Breast epithelium (tissue), 4 donors: Measurements from ENCODE around the gene RPS6KB2. TPM values are rescaled to one million over a fixed set of nuclear protein-coding genes. Genes with fewer than 3 reads are reported as not detected.

Source experiments
- DNase-seq, 2 donors: peaks; one replicate each; pipeline ENCODE4 v3.0.0-alpha.2; 2019; ENCODE audit warnings: low spot score in 2 of 2
- H3K27ac ChIP-seq, 2 donors: fragments of 200-600 bp; sonication (generic) in 1 of 2; one replicate each; pipeline ENCODE4 v1.5.1; 2016 to 2019; ENCODE audit warnings: mild to moderate bottlenecking in 1 of 2
- H3K27me3 ChIP-seq, 2 donors: fragments of 200-600 bp; sonication (generic) in 1 of 2; one replicate each; pipeline versions ENCODE4 v1.5.1 to v1.6.0; 2017 to 2019; ENCODE audit warnings: control low read depth in 1 of 2, mild to moderate bottlenecking in 1 of 2
- H3K36me3 ChIP-seq: fragments of 200-600 bp; one replicate; pipeline ENCODE4 v1.5.1; 2019
- H3K4me1 ChIP-seq, 2 donors: fragments of 200-600 bp; sonication (generic); one replicate each; pipeline ENCODE4 v1.5.1; 2016 to 2019; ENCODE audit warnings: control low read depth in 1 of 2
- H3K4me3 ChIP-seq, 3 donors: fragments of 200-600 bp; sonication (generic); 1 replicate in 2 of 3; 2 replicates in 1 of 3; pipeline ENCODE4 v1.5.1; 2016 to 2019; ENCODE audit warnings: mild to moderate bottlenecking in 3 of 3, moderate library complexity in 2 of 3
- H3K9me3 ChIP-seq, 2 donors: fragments of 200-600 bp; sonication (generic) in 1 of 2; one replicate each; pipeline ENCODE4 v1.5.1; 2016 to 2019; ENCODE audit warnings: control low read depth in 1 of 2
- CTCF ChIP-seq, 3 donors: fragments of 450-650 bp; IDR thresholded peaks; one replicate each; pipeline ENCODE4 v1.5.1; 2016 to 2017; ENCODE audit warnings: antibody characterized with exemption in 3 of 3, mild to moderate bottlenecking in 3 of 3, moderate library complexity in 3 of 3
- POLR2A ChIP-seq: fragments of 450-650 bp; IDR thresholded peaks from one replicate; pipeline ENCODE4 v1.6.1; 2016; ENCODE audit warnings: antibody characterized with exemption, mild to moderate bottlenecking, moderate library complexity
- POLR2AphosphoS5 ChIP-seq, 3 donors: sonication (generic); formaldehyde crosslinking; IDR thresholded peaks; one replicate each; pipeline ENCODE4 v1.6.1; 2017; ENCODE audit warnings: antibody characterized with exemption in 3 of 3
- intact Hi-C: fragments of 100-400 bp; cut with DNase I; formaldehyde crosslinking; loops from one replicate; pipeline ENCODE4 v1.15.1; 2023; ENCODE audit warnings: low total_unique reads
- total RNA-seq, 3 donors: library from RNA; depleted of rRNA; stranded (reverse); fragments of >200 nt; gene quantifications; one replicate each; pipeline ENCODE4 v1.1.0, GENCODE V29; 2016

Gene RPS6KB2
- total RNA-seq, 3 donors from 2014 or later: 28.0 to 41.6 (median 40.1) TPM

GRCh38 chr11:67382276-67383136 lies 45.8 kb upstream of the RPS6KB2 start:
- TF ChIP-seq POLR2AphosphoS5 (IDR thresholded peaks at IDR 0.05): peak in 2 of 3 donors; percentile 41 to 44
- TF ChIP-seq POLR2A: no peak
- TF ChIP-seq CTCF (IDR thresholded peaks at IDR 0.05): peak; percentile 92 to 99 (median 98)
- Histone ChIP-seq H3K4me3 (no peak overlapping the region), H3K9me3 (no peaks in the 10 kb centered on the region), H3K4me1 (no peaks in the 10 kb centered on the region), H3K27me3 (no peaks in the 10 kb centered on the region), H3K27ac (no peak overlapping the region), H3K36me3 (no peaks in the 10 kb centered on the region)
- DNase-seq: peak; percentile 74 to 80
- intact Hi-C loops: no loop called here

GRCh38 chr11:67384851-67385366 lies 43.4 kb upstream of the RPS6KB2 start:
- no peaks in the 10 kb centered on the region for H3K4me1 ChIP-seq
- peak overlapping the region in 1 of 2 donors; percentile 3 for H3K27ac ChIP-seq
- intact Hi-C loops: no loop called here
- no peak for DNase-seq
- TF ChIP-seq CTCF (IDR thresholded peaks at IDR 0.05) (no peak), POLR2AphosphoS5 (IDR thresholded peaks at IDR 0.05) (no peak), POLR2A (no peak)
- no peaks in the 10 kb centered on the region for H3K27me3 ChIP-seq
- H3K9me3 ChIP-seq: no peaks in the 10 kb centered on the region
- H3K36me3 ChIP-seq: no peaks in the 10 kb centered on the region
- no peak overlapping the region for H3K4me3 ChIP-seq

GRCh38 chr11:67387069-67387468 lies 41.2 kb upstream of the RPS6KB2 start:
- Histone ChIP-seq H3K36me3 (no peaks in the 10 kb centered on the region), H3K4me1 (no peaks in the 10 kb centered on the region), H3K4me3 (no peak overlapping the region), H3K9me3 (no peaks in the 10 kb centered on the region), H3K27ac (no peak overlapping the region), H3K27me3 (no peaks in the 10 kb centered on the region)
- DNase-seq: no peak
- TF ChIP-seq CTCF (IDR thresholded peaks at IDR 0.05): no peak
- no peak for TF ChIP-seq POLR2A
- no peak for TF ChIP-seq POLR2AphosphoS5 (IDR thresholded peaks at IDR 0.05)
- intact Hi-C loops: no loop called here

- H3K4me3 ChIP-seq: no peak overlapping the region
- H3K27me3 ChIP-seq: no peaks in the 10 kb centered on the region
- no peaks in the 10 kb centered on the region for H3K36me3 ChIP-seq
- H3K9me3 ChIP-seq: no peaks in the 10 kb centered on the region
- DNase-seq: no peak
- intact Hi-C loops: no loop called here
- peaks cover 1 to 2% of the 10 kb centered on the region in 2 donors for H3K4me1 ChIP-seq
- no peak overlapping the region for H3K27ac ChIP-seq
- TF ChIP-seq POLR2AphosphoS5 (IDR thresholded peaks at IDR 0.05) (no peak), POLR2A (no peak), CTCF (IDR thresholded peaks at IDR 0.05) (no peak)
These were observed 40.8 kb upstream of the RPS6KB2 start for GRCh38 chr11:67387518-67387917.

- TF ChIP-seq POLR2AphosphoS5 (IDR thresholded peaks at IDR 0.05) (no peak), POLR2A (no peak), CTCF (IDR thresholded peaks at IDR 0.05) (peak in 2 of 3 donors; percentile 23 to 38)
- H3K27me3 ChIP-seq: no peaks in the 10 kb centered on the region
- no peaks in the 10 kb centered on the region for H3K36me3 ChIP-seq
- H3K4me3 ChIP-seq: no peak overlapping the region
- no peaks in the 10 kb centered on the region for H3K9me3 ChIP-seq
- intact Hi-C loops: no loop called here
- DNase-seq: no peak
- H3K4me1 ChIP-seq: peaks cover 4% of the 10 kb centered on the region in 2 donors
- H3K27ac ChIP-seq: no peak overlapping the region
These were observed 38.8 kb upstream of the RPS6KB2 start for GRCh38 chr11:67389477-67389876.
